ENCODE measurements around the gene ZNF609. TPM values are rescaled to one million over a fixed set of nuclear protein-coding genes. Genes with fewer than 3 reads are reported as not detected.

ZNF609 gene
- total RNA-seq, 1 experiment from 2014 or later, result 31.0 TPM

- TF ChIP-seq, protein P1, sequence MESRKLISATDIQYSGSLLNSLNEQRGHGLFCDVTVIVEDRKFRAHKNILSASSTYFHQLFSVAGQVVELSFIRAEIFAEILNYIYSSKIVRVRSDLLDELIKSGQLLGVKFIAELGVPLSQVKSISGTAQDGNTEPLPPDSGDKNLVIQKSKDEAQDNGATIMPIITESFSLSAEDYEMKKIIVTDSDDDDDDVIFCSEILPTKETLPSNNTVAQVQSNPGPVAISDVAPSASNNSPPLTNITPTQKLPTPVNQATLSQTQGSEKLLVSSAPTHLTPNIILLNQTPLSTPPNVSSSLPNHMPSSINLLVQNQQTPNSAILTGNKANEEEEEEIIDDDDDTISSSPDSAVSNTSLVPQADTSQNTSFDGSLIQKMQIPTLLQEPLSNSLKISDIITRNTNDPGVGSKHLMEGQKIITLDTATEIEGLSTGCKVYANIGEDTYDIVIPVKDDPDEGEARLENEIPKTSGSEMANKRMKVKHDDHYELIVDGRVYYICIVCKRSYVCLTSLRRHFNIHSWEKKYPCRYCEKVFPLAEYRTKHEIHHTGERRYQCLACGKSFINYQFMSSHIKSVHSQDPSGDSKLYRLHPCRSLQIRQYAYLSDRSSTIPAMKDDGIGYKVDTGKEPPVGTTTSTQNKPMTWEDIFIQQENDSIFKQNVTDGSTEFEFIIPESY (IDR thresholded peaks at IDR 0.05; ENCODE audit: extremely low read depth, insufficient replicate concordance, low read length), result no peak
- no peak for TF ChIP-seq JUND (IDR thresholded peaks at IDR 0.05)
Observed at GRCh38 chr15:64558460-64559179, 98.2 kb downstream of the ZNF609 start (continued).

DNA sequence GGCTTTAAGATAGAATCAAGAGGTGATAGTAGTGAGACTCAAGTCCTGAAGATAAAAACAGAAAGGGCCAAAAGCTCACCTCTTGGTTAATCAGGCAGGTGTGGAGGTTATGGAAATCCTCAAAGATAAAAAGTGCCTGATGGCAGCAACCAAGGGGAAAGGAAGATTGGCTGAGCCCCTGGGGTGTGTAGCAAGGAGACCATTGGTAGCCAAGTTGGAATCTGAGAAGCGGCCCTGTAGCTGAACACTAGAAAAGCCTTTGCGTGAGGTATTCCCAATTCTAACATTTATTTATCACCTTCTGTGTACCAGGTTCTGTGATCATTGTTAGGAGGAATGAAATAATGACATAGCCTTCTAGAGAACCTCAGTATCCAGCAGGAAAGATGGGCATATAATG lies 98.9 kb downstream of the ZNF609 start:
- H3K4me1 ChIP-seq (ENCODE audit: control insufficient read depth in 1 of 2, insufficient read depth in 2 of 2, low read length in 2 of 2), result 0 out of 4 replicates have a peak, but pooled peaks cover 0 to 2% of the 10 kb centered on the region in 2 experiments
- ATAC-seq (no peak), DNase-seq (ENCODE audit: low read depth, low spot score) (no peak)
- H3K27ac ChIP-seq (ENCODE audit: low read depth, low read length), result no peak overlapping the region
- no peak overlapping the region for H2AFZ ChIP-seq (ENCODE audit: low read depth, low read length, poor library complexity, severe bottlenecking)
- H3K9ac ChIP-seq (ENCODE audit: low read length), result no peak overlapping the region
- H4K20me1 ChIP-seq (ENCODE audit: insufficient read depth), result peaks cover 6% of the 10 kb centered on the region; the same call in 1 of the 2 replicates
- ChIA-PET POLR2A (no interaction called here), RAD21 (ENCODE audit: low non-redundant PET in 1 of 2, low total read pairs in 2 of 2, uncharacterized antibody in 2 of 2, unreplicated experiment in 2 of 2) (no interaction called here), CTCF (no interaction called here)
- H3K27me3 ChIP-seq (ENCODE audit: insufficient read depth, low read length), result no peaks in the 10 kb centered on the region
- H3K9me3 ChIP-seq (ENCODE audit: control insufficient read depth in 1 of 2, insufficient read depth in 1 of 2, low read depth in 1 of 2, low read length in 2 of 2), result no peaks in the 10 kb centered on the region
- peaks cover 62% of the 10 kb centered on the region for H3K79me2 ChIP-seq (ENCODE audit: insufficient read depth, low read length)
- TF ChIP-seq SIN3A (IDR thresholded peaks at IDR 0.05; ENCODE audit: low read depth), result no peak
- H3K4me2 ChIP-seq (ENCODE audit: low read length), result no peak overlapping the region
- H3K4me3 ChIP-seq (replicated peaks in 1 of 2; ENCODE audit: low read depth in 1 of 2, low read length in 2 of 2), result no peak overlapping the region
- intact Hi-C loops (cut with micrococcal nuclease), result no loop called here
- no TSS peak for BruUV-seq (replicated peaks)
- H3K36me3 ChIP-seq (ENCODE audit: control insufficient read depth in 1 of 2, insufficient read depth in 2 of 2, low read length in 2 of 2), result no peaks in the 10 kb centered on the region
- H3K9me2 ChIP-seq (ENCODE audit: insufficient read depth), result no peaks in the 10 kb centered on the region

DNA sequence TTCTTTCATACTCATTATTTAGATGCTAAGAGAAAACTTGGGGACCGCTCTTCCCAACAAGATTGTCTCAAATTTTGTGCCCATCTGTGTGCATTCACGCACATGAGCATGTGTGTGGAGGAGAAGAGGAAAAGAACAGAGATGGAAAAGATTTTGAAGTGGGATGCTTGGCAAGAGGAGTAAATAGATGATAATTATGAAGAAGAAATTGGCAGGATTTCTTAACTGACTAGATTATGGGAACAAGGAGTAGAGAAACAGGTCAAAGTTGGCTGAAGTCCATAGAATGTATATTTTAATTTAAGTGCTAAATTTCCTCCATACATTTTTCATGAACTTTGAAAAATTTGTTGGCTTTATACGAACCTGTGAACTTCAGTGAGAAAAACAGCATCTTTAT lies 100.1 kb downstream of the ZNF609 start:
- Histone ChIP-seq H3K36me3 (ENCODE audit: control insufficient read depth in 1 of 2, insufficient read depth in 2 of 2, low read length in 2 of 2) (no peaks in the 10 kb centered on the region), H3K4me3 (replicated peaks in 1 of 2; ENCODE audit: low read depth in 1 of 2, low read length in 2 of 2) (no peak overlapping the region), H3K27ac (ENCODE audit: low read depth, low read length) (no peak overlapping the region), H3K9me2 (ENCODE audit: insufficient read depth) (no peaks in the 10 kb centered on the region), H3K9me3 (ENCODE audit: control insufficient read depth in 1 of 2, insufficient read depth in 1 of 2, low read depth in 1 of 2, low read length in 2 of 2) (no peaks in the 10 kb centered on the region), H3K27me3 (ENCODE audit: insufficient read depth, low read length) (no peaks in the 10 kb centered on the region), H3K9ac (ENCODE audit: low read length) (no peak overlapping the region), H4K20me1 (ENCODE audit: insufficient read depth) (peaks cover 6% of the 10 kb centered on the region; the same call in 1 of the 2 replicates), H3K4me2 (ENCODE audit: low read length) (no peak overlapping the region), H3K4me1 (ENCODE audit: control insufficient read depth in 1 of 2, insufficient read depth in 2 of 2, low read length in 2 of 2) (0 out of 4 replicates have a peak, but pooled peaks cover 0 to 2% of the 10 kb centered on the region in 2 experiments), H3K79me2 (ENCODE audit: insufficient read depth, low read length) (peaks cover 62% of the 10 kb centered on the region), H2AFZ (ENCODE audit: low read depth, low read length, poor library complexity, severe bottlenecking) (no peak overlapping the region)
- no TSS peak for BruUV-seq (replicated peaks)
- DNase-seq (ENCODE audit: low read depth, low spot score), result no peak
- ATAC-seq, result no peak
- POLR2A ChIA-PET, result no interaction called here
- intact Hi-C loops (cut with micrococcal nuclease), result no loop called here
- CTCF ChIA-PET, result no interaction called here
- RAD21 ChIA-PET (ENCODE audit: low non-redundant PET in 1 of 2, low total read pairs in 2 of 2, uncharacterized antibody in 2 of 2, unreplicated experiment in 2 of 2), result no interaction called here
- TF ChIP-seq, protein P1 (IDR thresholded peaks at IDR 0.05; ENCODE audit: extremely low read depth, insufficient replicate concordance, low read length), result no peak
- TF ChIP-seq ELF1 (IDR thresholded peaks at IDR 0.05; ENCODE audit: borderline replicate concordance, low read depth) (no peak), ZFX (IDR thresholded peaks at IDR 0.05) (no peak), SP1 (IDR thresholded peaks at IDR 0.05; ENCODE audit: low read depth) (no peak), EZH2phosphoT487 (IDR thresholded peaks at IDR 0.05; ENCODE audit: borderline replicate concordance) (no peak), YY1 (IDR thresholded peaks at IDR 0.05; ENCODE audit: extremely low read depth, insufficient replicate concordance, low read depth, low read length) (no peak), FOSL1 (IDR thresholded peaks at IDR 0.05; ENCODE audit: low read depth) (no peak), EGR1 (IDR thresholded peaks at IDR 0.05; ENCODE audit: low read depth) (no peak)
